MM.1S (cell line): ENCODE data around the gene ANKEF1.

Experiments
- EZH2 ChIP-seq: fragments of 300-600 bp; sonication (generic); optimal IDR thresholded peaks from 2 replicates; pipeline ENCODE3; 2017; ENCODE audit warnings: low read depth, mild to moderate bottlenecking, antibody characterized with exemption, low read length, mixed read lengths
- TF ChIP-seq, protein P1 (sequence below): fragments of 300-600 bp; sonication (generic); IDR thresholded peaks from 2 replicates; pipeline ENCODE4 v1.5.1; 2016; ENCODE audit warnings: antibody characterized with exemption, low read length, mixed read lengths

DNA sequence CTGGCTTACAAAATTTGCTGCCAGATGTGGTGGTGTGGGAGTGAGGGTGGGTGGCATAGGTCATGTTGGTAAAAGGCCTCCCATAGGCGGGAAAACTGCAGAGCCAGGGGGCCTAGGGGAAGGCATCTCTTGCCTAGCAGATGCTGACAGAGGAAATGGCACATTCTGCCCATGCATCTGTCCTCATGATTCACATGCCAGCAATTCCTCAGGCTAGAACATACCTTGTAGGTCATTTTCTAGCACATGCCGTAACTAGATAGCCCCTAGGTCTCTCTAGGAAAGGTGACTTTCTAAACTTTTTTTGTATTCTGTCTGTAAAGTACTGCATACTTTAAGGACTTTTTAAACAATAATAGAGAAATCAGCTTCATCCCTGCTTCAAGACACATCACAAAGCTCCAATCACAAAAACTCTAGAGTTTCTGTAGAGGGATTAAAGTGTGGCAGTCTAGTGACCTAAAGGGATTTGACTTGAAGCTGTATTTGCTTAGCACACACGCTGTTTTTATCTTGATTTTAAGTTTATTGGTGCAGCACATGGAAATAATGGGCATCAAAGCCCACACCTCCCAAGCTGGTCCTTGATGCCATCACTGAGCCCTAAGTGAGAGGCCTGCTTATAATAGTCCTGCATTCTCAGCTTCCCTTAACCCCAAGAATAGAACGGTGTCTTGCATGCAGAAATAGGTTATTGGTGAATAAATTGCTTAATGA, 55.2 kb downstream of the ANKEF1 start:
- TF ChIP-seq, protein P1, sequence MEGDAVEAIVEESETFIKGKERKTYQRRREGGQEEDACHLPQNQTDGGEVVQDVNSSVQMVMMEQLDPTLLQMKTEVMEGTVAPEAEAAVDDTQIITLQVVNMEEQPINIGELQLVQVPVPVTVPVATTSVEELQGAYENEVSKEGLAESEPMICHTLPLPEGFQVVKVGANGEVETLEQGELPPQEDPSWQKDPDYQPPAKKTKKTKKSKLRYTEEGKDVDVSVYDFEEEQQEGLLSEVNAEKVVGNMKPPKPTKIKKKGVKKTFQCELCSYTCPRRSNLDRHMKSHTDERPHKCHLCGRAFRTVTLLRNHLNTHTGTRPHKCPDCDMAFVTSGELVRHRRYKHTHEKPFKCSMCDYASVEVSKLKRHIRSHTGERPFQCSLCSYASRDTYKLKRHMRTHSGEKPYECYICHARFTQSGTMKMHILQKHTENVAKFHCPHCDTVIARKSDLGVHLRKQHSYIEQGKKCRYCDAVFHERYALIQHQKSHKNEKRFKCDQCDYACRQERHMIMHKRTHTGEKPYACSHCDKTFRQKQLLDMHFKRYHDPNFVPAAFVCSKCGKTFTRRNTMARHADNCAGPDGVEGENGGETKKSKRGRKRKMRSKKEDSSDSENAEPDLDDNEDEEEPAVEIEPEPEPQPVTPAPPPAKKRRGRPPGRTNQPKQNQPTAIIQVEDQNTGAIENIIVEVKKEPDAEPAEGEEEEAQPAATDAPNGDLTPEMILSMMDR, result no peak
- TF ChIP-seq EZH2, result no peak
